Measurements from ENCODE around the gene BRMS1.

The BRMS1 gene

GRCh38 chr11:66373265-66373664 is 28.4 kb upstream of the BRMS1 start:
- no peak overlapping the region for H3K27ac ChIP-seq
- ChIA-PET POLR2A (ENCODE audit: low non-redundant PET) (no interaction called here), CTCF (interaction anchor here (0.6 to 1.3 kb wide), 2 partner anchors 7 to 16 kb away, joined by 3 to 4 read pairs; no protein-coding TSS in a partner anchor)
- no peak for TF ChIP-seq CTCF (conservative IDR thresholded peaks at IDR 0.05; ENCODE audit: low read depth)
- no peak for DNase-seq (ENCODE audit: low spot score)

GRCh38 chr11:66371627-66372415 is 26.9 kb upstream of the BRMS1 start, which contains the start of gene SLC29A2:
TSS of gene SLC29A2 (minus strand) at chr11:66371760. CDS start at chr11:66371591, 169 bp downstream.
- ChIA-PET POLR2A (ENCODE audit: low non-redundant PET) (interaction anchor here (0.6 to 0.7 kb wide), 3 partner anchors 10 to 246 kb away, joined by 3 read pairs; no protein-coding TSS in a partner anchor), CTCF (interaction anchor here (1.3 to 2.4 kb wide), 3 partner anchors 15 to 60 kb away, joined by 4 to 7 read pairs (median 4); no protein-coding TSS in a partner anchor)
- peak within 1 kb of the TSS; percentile 85 for H3K27ac ChIP-seq
- DNase-seq (ENCODE audit: low spot score) = peak; percentile 64
- no peak for TF ChIP-seq CTCF (conservative IDR thresholded peaks at IDR 0.05; ENCODE audit: low read depth)

- CTCF ChIA-PET = interaction anchor here (0.6 to 1.0 kb wide), 2 partner anchors 31 to 1019 kb away, joined by 4 to 6 read pairs; no protein-coding TSS in a partner anchor
- POLR2A ChIA-PET (ENCODE audit: low non-redundant PET) = no interaction called here
- H3K27ac ChIP-seq = peak overlapping the region; percentile 85
- DNase-seq (ENCODE audit: low spot score) = no peak
- no peak for TF ChIP-seq CTCF (conservative IDR thresholded peaks at IDR 0.05; ENCODE audit: low read depth)
These were observed 24.4 kb upstream of the BRMS1 start for GRCh38 chr11:66369073-66369894.

GRCh38 chr11:66368484-66368883 is 23.6 kb upstream of the BRMS1 start:
- DNase-seq (ENCODE audit: low spot score) = no peak
- ChIA-PET POLR2A (ENCODE audit: low non-redundant PET) (no interaction called here), CTCF (no interaction called here)
- H3K27ac ChIP-seq = peak overlapping the region; percentile 85
- no peak for TF ChIP-seq CTCF (conservative IDR thresholded peaks at IDR 0.05; ENCODE audit: low read depth)

- H3K27ac ChIP-seq = peak overlapping the region; percentile 85
- no peak for DNase-seq (ENCODE audit: low spot score)
- no peak for TF ChIP-seq CTCF (conservative IDR thresholded peaks at IDR 0.05; ENCODE audit: low read depth)
- ChIA-PET POLR2A (ENCODE audit: low non-redundant PET) (no interaction called here), CTCF (no interaction called here)
These were observed 22.8 kb upstream of the BRMS1 start for GRCh38 chr11:66367561-66368312.
